IPS DF 4.7 (cell line): ENCODE measurements around the gene THAP8.

Experiments used
- DNase-seq: peaks from one replicate; pipeline ENCODE4 v3.0.0-alpha.2; 2013; ENCODE audit warnings: low spot score; ENCODE audit errors: extremely low read depth

The THAP8 gene

DNA sequence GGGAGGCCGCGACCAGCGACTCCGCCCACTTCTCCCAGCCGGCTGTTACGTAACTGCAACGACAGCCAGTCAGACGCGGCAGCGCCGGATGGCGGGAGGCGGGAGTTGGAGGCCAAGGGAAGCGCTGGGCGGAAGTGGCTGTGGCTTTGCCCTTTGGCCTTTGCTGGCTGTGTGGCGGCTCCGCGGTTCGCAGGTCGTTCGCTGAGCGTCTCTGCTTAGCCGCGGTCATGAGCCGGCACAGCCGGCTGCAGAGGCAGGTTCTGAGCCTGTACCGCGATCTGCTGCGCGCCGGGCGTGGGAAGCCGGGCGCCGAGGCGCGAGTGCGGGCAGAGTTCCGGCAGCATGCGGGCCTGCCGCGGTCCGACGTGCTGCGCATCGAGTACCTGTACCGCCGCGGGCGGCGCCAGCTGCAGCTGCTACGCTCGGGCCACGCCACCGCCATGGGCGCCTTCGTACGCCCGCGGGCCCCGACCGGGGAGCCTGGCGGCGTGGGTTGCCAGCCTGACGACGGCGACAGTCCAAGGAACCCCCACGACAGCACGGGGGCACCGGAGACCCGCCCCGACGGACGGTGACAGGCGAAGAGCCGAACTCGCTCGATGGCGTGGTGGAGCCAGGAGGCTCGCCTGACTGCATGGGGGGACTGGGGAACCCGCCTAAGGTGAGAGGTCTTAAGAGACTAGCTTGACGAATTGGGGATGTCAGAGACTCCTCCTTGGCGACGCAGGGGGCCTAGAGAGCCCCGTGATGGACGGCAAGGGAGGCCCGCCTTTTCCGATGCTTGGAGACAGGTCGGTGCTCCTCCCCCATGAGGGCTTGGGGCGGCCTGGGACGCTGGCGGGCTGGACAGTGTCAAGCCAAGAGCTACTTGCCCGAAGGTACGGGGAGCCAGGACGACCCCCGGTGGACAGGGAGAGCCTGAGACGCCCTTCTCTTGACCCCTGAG, 58.8 kb downstream of the THAP8 start, which contains the start of gene SDHAF1:
SDHAF1 (plus strand) TSS at position 141 of the 946 bp plus-strand sequence; CDS start at position 228, 87 bp downstream.
- DNase-seq: no peak

DNA sequence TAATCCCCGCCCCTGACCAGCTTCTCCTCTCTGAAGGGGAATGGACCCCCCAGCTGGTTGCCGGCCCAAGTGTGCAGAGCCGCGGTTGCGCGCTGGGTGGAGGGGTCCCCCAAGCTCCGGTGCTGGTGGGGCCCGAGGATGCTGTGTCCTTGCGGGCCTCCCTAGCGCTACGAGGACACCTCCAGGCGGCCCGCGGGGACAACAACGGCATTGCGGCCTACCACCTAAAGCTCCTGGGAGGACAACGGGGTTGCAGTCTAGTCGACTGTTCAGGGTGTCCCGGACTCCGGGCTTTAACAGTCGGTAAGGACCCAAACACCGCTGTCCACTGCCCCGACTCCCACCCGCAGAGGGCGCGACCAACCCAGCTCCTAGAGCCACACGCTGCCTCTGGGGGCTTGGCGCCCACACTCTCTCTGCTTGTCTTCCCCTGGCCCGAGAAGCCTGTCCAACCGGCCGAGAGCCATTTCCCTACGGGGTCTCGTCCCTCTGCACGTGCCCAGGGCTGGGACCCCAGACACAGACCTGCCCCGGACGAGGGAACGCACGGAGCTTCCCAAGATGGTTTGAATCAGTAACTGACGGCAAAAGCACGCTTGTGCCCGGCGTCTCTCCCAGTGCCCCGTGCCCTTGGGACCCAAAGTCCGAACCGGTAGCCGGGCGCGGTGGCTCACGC, 60.0 kb downstream of the THAP8 start:
- DNase-seq: no peak

- no peak for DNase-seq
Observed at GRCh38 chr19:35992907-35993765, 60.9 kb downstream of the THAP8 start.

- DNase-seq: no peak
Observed at GRCh38 chr19:35991731-35992450, 62.2 kb downstream of the THAP8 start.

DNA sequence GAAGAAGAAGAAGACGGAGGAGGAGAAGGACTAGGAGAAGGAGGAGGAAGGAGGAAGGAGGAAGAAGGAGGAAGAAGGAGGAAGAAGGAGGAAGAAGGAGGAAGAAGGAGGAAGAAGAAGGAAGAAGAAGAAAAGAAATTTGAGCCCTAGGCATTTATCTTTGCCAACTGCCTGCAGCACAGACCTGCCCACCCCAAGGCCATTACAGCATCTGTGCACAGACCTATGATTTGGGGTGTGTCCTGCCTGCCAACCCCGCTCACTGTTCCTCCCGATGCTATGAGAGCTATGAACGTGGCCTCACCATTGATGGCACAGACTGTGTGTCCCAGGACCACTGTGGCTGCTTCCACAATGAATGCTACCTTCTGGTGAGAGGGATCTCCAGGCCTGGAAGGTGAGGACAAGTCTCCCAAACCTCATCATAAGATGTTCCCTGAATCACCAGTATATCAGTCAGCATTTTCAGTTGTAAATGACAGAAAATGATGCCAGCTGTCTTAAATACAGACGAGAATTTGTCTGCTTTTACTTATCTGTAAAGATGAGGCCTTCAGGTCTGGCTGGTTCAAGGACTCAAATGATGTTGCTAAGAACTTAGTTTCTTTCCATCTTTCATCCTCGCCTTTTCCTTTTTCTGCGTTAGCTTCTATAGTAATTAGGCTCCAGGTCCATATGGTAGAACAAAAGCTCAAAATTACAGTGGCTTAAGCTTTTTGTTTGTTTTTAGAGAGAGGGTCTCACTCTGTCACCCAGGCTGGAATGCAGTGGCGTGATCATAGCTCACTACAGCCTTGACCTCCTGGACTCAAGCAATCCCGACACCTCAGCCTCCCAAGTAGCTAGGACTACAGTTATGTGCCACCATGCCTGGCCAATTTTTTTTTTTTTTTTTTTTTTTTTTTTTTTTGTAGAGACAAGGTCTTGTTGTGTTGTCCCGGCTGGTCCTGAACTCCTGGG, 63.0 kb downstream of the THAP8 start:
- DNase-seq: no peak

GRCh38 chr19:35990156-35990555, 63.9 kb downstream of the THAP8 start:
- no peak for DNase-seq

DNA sequence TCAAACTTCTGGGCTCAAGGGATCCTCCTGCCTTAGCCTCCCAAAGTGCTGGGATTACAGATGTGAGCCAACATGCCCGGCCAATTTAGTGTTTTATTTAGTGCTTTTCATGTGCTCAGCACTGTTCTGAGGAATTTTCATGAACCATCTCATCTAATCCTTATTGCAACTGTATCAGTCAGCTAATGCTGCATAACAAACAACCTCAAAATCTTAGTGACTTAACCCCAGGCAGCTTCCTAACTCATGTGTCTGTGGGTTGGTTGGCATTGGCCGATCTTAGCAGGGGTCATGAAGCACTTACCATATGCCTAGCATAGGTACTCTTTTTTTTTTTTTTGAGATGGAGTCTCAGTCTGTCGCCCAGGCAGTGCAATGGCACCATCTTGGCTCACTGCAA, 65.3 kb downstream of the THAP8 start:
- DNase-seq: no peak

DNA sequence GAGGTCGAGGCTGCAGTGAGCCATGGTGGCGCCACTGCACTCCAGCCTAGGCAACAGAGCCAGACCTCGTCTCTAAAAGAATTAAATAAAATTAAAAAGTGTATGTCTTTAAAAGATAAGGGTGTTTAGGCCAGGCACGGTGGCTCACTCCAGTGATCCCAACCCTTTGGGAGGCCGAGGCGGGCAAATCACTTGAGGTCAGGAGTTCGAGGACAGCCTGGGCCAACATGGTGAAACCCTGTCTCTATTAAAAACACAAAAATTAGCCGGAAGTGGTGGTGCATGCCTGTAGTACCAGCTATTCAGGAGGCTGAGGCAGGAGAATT, 66.6 kb downstream of the THAP8 start:
- DNase-seq: no peak

DNA sequence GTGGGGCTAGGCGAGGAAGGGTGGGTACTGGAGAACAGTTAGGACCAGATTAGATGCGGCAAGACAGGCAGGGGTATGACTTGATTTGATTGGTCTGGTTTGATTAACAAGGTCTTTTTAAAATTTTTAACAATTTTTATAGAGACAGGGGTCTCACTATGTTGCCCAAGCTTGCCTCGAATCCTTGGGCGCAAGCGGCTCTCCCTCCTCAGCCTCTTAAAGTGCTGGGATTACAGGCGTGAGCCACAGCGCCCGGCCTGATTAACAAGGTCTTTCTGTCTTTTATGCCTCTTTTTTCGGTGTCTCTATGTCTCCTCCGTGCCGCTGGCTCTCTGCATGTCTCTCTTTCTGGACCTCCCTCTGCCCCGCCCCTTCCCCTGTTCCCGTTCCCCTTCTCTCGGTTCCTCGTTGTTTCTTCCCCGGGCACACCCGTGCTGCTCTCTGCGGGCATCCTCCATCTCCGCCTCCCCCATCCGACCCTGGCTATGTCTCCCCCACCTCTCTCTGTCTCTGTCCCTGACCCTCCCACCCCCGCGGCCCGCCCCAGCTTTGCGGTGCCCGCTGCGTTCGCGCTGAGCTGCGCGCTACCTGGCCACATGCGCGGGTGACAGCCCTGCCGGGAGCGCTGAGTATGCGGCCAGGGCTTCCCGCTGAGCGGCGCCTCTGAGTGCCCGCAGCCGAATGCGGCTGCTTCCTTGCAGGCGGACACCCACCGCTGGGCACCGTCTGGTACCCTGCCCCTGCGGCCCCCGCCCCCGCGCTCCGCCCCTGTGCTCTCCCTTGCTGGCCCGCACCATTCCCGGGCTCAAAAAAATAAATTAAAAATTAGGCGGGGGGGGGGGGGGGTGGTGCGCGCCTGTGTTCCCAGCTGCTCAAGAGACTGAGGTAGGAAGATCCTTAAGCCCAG, 67.2 kb downstream of the THAP8 start:
- DNase-seq: no peak

- no peak for DNase-seq
Observed at GRCh38 chr19:35986111-35986510, 68.0 kb downstream of the THAP8 start.
